Neural progenitor cell (in vitro differentiated cells): ENCODE results near the gene PKN1.

ENCODE experiments used
- EZH2 ChIP-seq: fragments of 200-600 bp; sonication (generic); IDR thresholded peaks from 2 replicates; pipeline ENCODE4 v1.6.1; 2017; ENCODE audit warnings: antibody characterized with exemption, mild to moderate bottlenecking, moderate library complexity
- EZH2phosphoT487 ChIP-seq: fragments of 200-600 bp; sonication (generic); IDR thresholded peaks from 2 replicates; pipeline ENCODE4 v1.6.1; 2017; ENCODE audit warnings: antibody characterized with exemption
- TF ChIP-seq, protein P1 (sequence below): fragments of 200-600 bp; sonication (generic); IDR thresholded peaks from 2 replicates; pipeline ENCODE4 v1.5.1; 2017; ENCODE audit warnings: antibody characterized with exemption, mild to moderate bottlenecking

DNA sequence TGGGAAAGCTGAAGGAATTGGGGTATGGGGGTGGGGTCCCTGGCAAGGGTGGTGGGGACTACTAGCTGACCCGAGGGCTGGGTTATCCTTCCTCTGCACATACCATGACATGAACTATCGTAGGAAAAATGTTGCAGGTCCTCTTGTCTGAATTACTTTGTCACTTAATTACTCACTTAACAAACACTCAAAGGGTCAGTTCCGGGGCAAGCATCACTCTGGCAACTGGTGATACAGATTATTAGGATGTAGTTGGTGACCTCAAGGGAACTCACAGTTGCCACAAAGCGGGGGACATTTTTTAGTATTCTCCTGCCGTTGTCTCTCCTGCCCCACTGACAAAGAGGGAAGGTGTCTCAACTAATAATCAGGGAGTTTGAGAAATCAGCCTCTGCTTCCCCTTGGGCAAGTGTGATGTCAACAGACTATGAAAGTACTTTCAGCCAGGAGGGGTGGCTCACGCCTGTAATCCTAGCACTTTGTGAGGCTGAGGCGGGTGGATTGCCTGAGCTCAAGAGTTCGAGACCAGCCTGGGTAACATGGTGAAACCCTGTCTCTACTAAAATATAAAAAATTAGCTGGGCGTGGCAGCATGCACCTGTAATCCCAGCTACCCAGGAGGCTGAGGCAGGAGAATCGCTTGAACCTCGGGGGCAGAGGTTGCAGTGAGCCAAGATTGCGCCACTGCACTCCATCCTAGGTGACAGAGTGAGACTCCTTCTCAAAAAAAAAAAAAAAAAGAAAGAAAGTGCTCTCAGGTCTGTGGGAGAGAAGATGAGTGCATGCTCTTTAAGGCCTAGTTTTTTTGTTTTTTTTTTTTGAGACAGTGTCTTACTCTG is 74.8 kb downstream of the PKN1 start:
- no peak for TF ChIP-seq EZH2
- TF ChIP-seq, protein P1, sequence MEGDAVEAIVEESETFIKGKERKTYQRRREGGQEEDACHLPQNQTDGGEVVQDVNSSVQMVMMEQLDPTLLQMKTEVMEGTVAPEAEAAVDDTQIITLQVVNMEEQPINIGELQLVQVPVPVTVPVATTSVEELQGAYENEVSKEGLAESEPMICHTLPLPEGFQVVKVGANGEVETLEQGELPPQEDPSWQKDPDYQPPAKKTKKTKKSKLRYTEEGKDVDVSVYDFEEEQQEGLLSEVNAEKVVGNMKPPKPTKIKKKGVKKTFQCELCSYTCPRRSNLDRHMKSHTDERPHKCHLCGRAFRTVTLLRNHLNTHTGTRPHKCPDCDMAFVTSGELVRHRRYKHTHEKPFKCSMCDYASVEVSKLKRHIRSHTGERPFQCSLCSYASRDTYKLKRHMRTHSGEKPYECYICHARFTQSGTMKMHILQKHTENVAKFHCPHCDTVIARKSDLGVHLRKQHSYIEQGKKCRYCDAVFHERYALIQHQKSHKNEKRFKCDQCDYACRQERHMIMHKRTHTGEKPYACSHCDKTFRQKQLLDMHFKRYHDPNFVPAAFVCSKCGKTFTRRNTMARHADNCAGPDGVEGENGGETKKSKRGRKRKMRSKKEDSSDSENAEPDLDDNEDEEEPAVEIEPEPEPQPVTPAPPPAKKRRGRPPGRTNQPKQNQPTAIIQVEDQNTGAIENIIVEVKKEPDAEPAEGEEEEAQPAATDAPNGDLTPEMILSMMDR = no peak
- no peak for TF ChIP-seq EZH2phosphoT487
